ENCODE measurements around the gene DDC. TPM values are rescaled to one million over a fixed set of nuclear protein-coding genes. Genes with fewer than 3 reads are reported as not detected.
"Not testable (repeated sequence)": the region's sequence is repeated elsewhere in the genome, so short reads cannot be mapped to it uniquely, and the experiment has no call there.

The DDC gene
- total and polyA plus RNA-seq, 2 donors from 2014 or later = 7.8 to 257 TPM

GRCh38 chr7:50577569-50577968 lies 12.4 kb upstream of the DDC start:
- no peaks in the 10 kb centered on the region for H3K9me3 ChIP-seq (ENCODE audit: control insufficient read depth in 2 of 3, insufficient read depth in 1 of 3, low read length in 3 of 3)
- H3K4me3 ChIP-seq (ENCODE audit: low read length in 3 of 3) = no peak overlapping the region
- intact Hi-C loops (cut with DNase I) = no loop called here
- DNase-seq (no peak), FAIRE-seq (no peak)
- no peaks in the 10 kb centered on the region for H3K36me3 ChIP-seq (ENCODE audit: control insufficient read depth in 2 of 3, insufficient read depth in 3 of 3, low read length in 3 of 3)
- H3K27ac ChIP-seq (ENCODE audit: low read depth in 2 of 2, low read length in 2 of 2) = no peak overlapping the region
- no peaks in the 10 kb centered on the region for H3K27me3 ChIP-seq (ENCODE audit: control insufficient read depth, insufficient read depth, low read length)
- no peak for TF ChIP-seq CTCF (IDR thresholded peaks at IDR 0.05; ENCODE audit: borderline replicate concordance, extremely low read depth, insufficient read depth)
- H3K4me1 ChIP-seq (ENCODE audit: control insufficient read depth in 2 of 3, insufficient read depth in 2 of 3, low read depth in 1 of 3, low read length in 3 of 3) = no peaks in the 10 kb centered on the region
- no peak overlapping the region for H3K9ac ChIP-seq (ENCODE audit: low read length in 3 of 3)

GRCh38 chr7:50576388-50576787 lies 11.2 kb upstream of the DDC start:
- DNase-seq; H3K4me1 ChIP-seq (ENCODE audit: control insufficient read depth in 2 of 3, insufficient read depth in 2 of 3, low read depth in 1 of 3, low read length in 3 of 3); H3K9me3 ChIP-seq (ENCODE audit: control insufficient read depth in 2 of 3, insufficient read depth in 1 of 3, low read length in 3 of 3); intact Hi-C loops (cut with DNase I); H3K27me3 ChIP-seq (ENCODE audit: control insufficient read depth, insufficient read depth, low read length); H3K27ac ChIP-seq (ENCODE audit: low read depth in 2 of 2, low read length in 2 of 2); FAIRE-seq; H3K4me3 ChIP-seq (ENCODE audit: low read length in 3 of 3); H3K36me3 ChIP-seq (ENCODE audit: control insufficient read depth in 2 of 3, insufficient read depth in 3 of 3, low read length in 3 of 3); H3K9ac ChIP-seq (ENCODE audit: low read length in 3 of 3): not testable (repeated sequence)

- TF ChIP-seq CTCF (IDR thresholded peaks at IDR 0.05; ENCODE audit: borderline replicate concordance, extremely low read depth, insufficient read depth) = no peak
- Histone ChIP-seq H3K27me3 (ENCODE audit: control insufficient read depth, insufficient read depth, low read length) (no peaks in the 10 kb centered on the region), H3K4me3 (ENCODE audit: low read length in 3 of 3) (no peak overlapping the region), H3K36me3 (ENCODE audit: control insufficient read depth in 2 of 3, insufficient read depth in 3 of 3, low read length in 3 of 3) (no peaks in the 10 kb centered on the region), H3K9ac (ENCODE audit: low read length in 3 of 3) (no peak overlapping the region), H3K4me1 (ENCODE audit: control insufficient read depth in 2 of 3, insufficient read depth in 2 of 3, low read depth in 1 of 3, low read length in 3 of 3) (peaks cover 0 to 3% (median 0%) of the 10 kb centered on the region in 3 donors), H3K27ac (ENCODE audit: low read depth in 2 of 2, low read length in 2 of 2) (no peak overlapping the region), H3K9me3 (ENCODE audit: control insufficient read depth in 2 of 3, insufficient read depth in 1 of 3, low read length in 3 of 3) (no peaks in the 10 kb centered on the region)
- intact Hi-C loops (cut with DNase I) = no loop called here
- FAIRE-seq (no peak), DNase-seq (no peak)
These were observed 2.6 kb upstream of the DDC start for GRCh38 chr7:50567715-50568261.

GRCh38 chr7:50565977-50566376 lies 772 bp upstream of the DDC start:
- H3K27ac ChIP-seq (ENCODE audit: low read depth in 2 of 2, low read length in 2 of 2) = peak overlapping the region; percentile 51 to 63
- no peak for TF ChIP-seq CTCF (IDR thresholded peaks at IDR 0.05; ENCODE audit: borderline replicate concordance, extremely low read depth, insufficient read depth)
- DNase-seq = no peak
- H3K9ac ChIP-seq (ENCODE audit: low read length in 3 of 3) = no peak overlapping the region
- no peaks in the 10 kb centered on the region for H3K36me3 ChIP-seq (ENCODE audit: control insufficient read depth in 2 of 3, insufficient read depth in 3 of 3, low read length in 3 of 3)
- intact Hi-C loops (cut with DNase I) = no loop called here
- no peaks in the 10 kb centered on the region for H3K9me3 ChIP-seq (ENCODE audit: control insufficient read depth in 2 of 3, insufficient read depth in 1 of 3, low read length in 3 of 3)
- no peaks in the 10 kb centered on the region for H3K27me3 ChIP-seq (ENCODE audit: control insufficient read depth, insufficient read depth, low read length)
- peak overlapping the region in 1 of 3 donors; percentile 74 for H3K4me3 ChIP-seq (ENCODE audit: low read length in 3 of 3)
- FAIRE-seq = no peak
- peaks cover 0 to 3% (median 0%) of the 10 kb centered on the region in 3 donors for H3K4me1 ChIP-seq (ENCODE audit: control insufficient read depth in 2 of 3, insufficient read depth in 2 of 3, low read depth in 1 of 3, low read length in 3 of 3)

Data from kidney (tissue), 14 donors.